Endothelial cell of umbilical vein (primary cell): ENCODE results near the gene TRMT11. TPM values are rescaled to one million over a fixed set of nuclear protein-coding genes. Genes with fewer than 3 reads are reported as not detected.

ENCODE experiments used
- BruUV-seq: library from RNA; stranded (reverse); fragments of 400-500 nt; replicated peaks from 2 replicates; lab custom pipeline; 2021; lab: Mats Ljungman, UMichigan
- CTCF ChIA-PET: fragments of 300-600, 350-600 bp; sonication (Branson Sonifier 250); formaldehyde crosslinking; loops from one replicate; lab custom pipeline; 2021; ENCODE audit warnings: antibody characterized with exemption, inconsistent platforms; lab: Charles Lee
- POLR2A ChIA-PET: fragments of 300-600, 350-600 bp; sonication (Branson Sonifier 250); formaldehyde crosslinking; loops from one replicate; lab custom pipeline; 2021; ENCODE audit warnings: antibody characterized with exemption, inconsistent platforms; lab: Charles Lee
- DNase-seq: peaks from one replicate; pipeline ENCODE4 v3.0.0-alpha.2; 2011; ENCODE audit warnings: low read depth, low spot score
- FAIRE-seq: peaks from 2 replicates; lab custom pipeline; 2011; peaks lifted over from hg19 to GRCh38; lab: Jason Lieb, UNC
- H2AFZ ChIP-seq: 2 replicates; pipeline ENCODE4 v1.6.0; 2012; ENCODE audit warnings: low read depth, low read length, control low read depth, inconsistent platforms
- H3K27ac ChIP-seq: 2 replicates; pipeline ENCODE4 v1.5.1; 2011; ENCODE audit warnings: low read depth, mild to moderate bottlenecking, control low read depth, low read length, moderate library complexity; ENCODE audit not compliant: insufficient read depth
- H3K27me3 ChIP-seq, 2 experiments: 2 replicates each; pipeline versions ENCODE4 v1.6.0 to v1.6.1; 2011; ENCODE audit warnings: low read length in 2 of 2, mixed read lengths in 1 of 2; ENCODE audit not compliant: control insufficient read depth in 2 of 2, insufficient read depth in 2 of 2
- H3K36me3 ChIP-seq, 2 experiments: 2 replicates in 1 of 2; 3 replicates in 1 of 2; pipeline ENCODE4 v1.5.1; 2011; ENCODE audit warnings: low read length in 2 of 2, mild to moderate bottlenecking in 1 of 2, moderate library complexity in 1 of 2; ENCODE audit not compliant: control insufficient read depth in 2 of 2, insufficient read depth in 2 of 2; ENCODE audit errors: extremely low read depth in 1 of 2
- H3K4me1 ChIP-seq: 3 replicates; pipeline ENCODE4 v1.5.1; 2011; ENCODE audit warnings: mild to moderate bottlenecking, low read length; ENCODE audit not compliant: control insufficient read depth, insufficient read depth; ENCODE audit errors: extremely low read depth
- H3K4me2 ChIP-seq: 2 replicates; pipeline ENCODE4 v1.6.1; 2011; ENCODE audit warnings: low read length, control low read depth, mixed read lengths; ENCODE audit not compliant: insufficient read depth
- H3K4me3 ChIP-seq, 3 experiments: fragments of 200-600 bp in 1 of 3; sonication (generic), shearing (Covaris generic) in 1 of 3; replicated peaks in 1 of 3; 2 replicates each; pipeline ENCODE4 v1.5.1; 2011 to 2016; ENCODE audit warnings: control low read depth in 3 of 3, low read length in 3 of 3, mild to moderate bottlenecking in 2 of 3, inconsistent platforms in 1 of 3, low read depth in 1 of 3, moderate library complexity in 1 of 3; ENCODE audit not compliant: insufficient read depth in 1 of 3
- H3K79me2 ChIP-seq: 2 replicates; pipeline ENCODE4 v1.6.0; 2012; ENCODE audit warnings: low read length, inconsistent platforms; ENCODE audit not compliant: control insufficient read depth, insufficient read depth
- H3K9ac ChIP-seq: replicated peaks from 2 replicates; pipeline ENCODE3; 2011; ENCODE audit warnings: low read length, control low read depth; ENCODE audit not compliant: insufficient read depth; ENCODE audit errors: extremely low read depth
- H3K9me1 ChIP-seq: replicated peaks from 3 replicates; pipeline ENCODE4 v1.6.0; 2011; ENCODE audit warnings: mild to moderate bottlenecking, low read length; ENCODE audit not compliant: control insufficient read depth, insufficient read depth; ENCODE audit errors: extremely low read depth
- H3K9me3 ChIP-seq: replicated peaks from 2 replicates; pipeline ENCODE4 v1.5.1; 2012; ENCODE audit warnings: low read length, inconsistent platforms; ENCODE audit not compliant: control insufficient read depth, insufficient read depth
- H4K20me1 ChIP-seq: replicated peaks from 2 replicates; pipeline ENCODE3; 2011; ENCODE audit warnings: mild to moderate bottlenecking, low read length; ENCODE audit not compliant: control insufficient read depth, insufficient read depth; ENCODE audit errors: extremely low read depth
- EZH2 ChIP-seq: IDR thresholded peaks from 2 replicates; pipeline ENCODE4 v1.6.1; 2012; ENCODE audit warnings: borderline replicate concordance, low read depth, mild to moderate bottlenecking, moderate library complexity, low read length, inconsistent platforms; ENCODE audit not compliant: severe bottlenecking
- FOS ChIP-seq: IDR thresholded peaks from 2 replicates; pipeline ENCODE4 v1.6.1; 2011; ENCODE audit warnings: mild to moderate bottlenecking, low read length, moderate library complexity, borderline replicate concordance; ENCODE audit not compliant: insufficient read depth
- GATA2 ChIP-seq: IDR thresholded peaks from 2 replicates; pipeline ENCODE4 v1.7.0; 2011; ENCODE audit warnings: low read depth, mild to moderate bottlenecking, moderate library complexity, mixed read lengths, low read length; ENCODE audit not compliant: insufficient read length, insufficient read depth
- JUN ChIP-seq: IDR thresholded peaks from 2 replicates; pipeline ENCODE4 v1.6.1; 2011; ENCODE audit warnings: borderline replicate concordance, low read depth; ENCODE audit not compliant: insufficient read length, insufficient read depth
- MYC ChIP-seq: IDR thresholded peaks from one replicate; pipeline ENCODE4 v1.6.1; 2011; ENCODE audit warnings: mild to moderate bottlenecking, low read depth, low read length
- POLR2A ChIP-seq: IDR thresholded peaks from 2 replicates; pipeline ENCODE4 v1.6.1; 2012; ENCODE audit warnings: low read depth, mild to moderate bottlenecking, control low read depth, low read length
- POLR2AphosphoS5 ChIP-seq: IDR thresholded peaks from 2 replicates; pipeline ENCODE4 v1.6.1; 2012; ENCODE audit warnings: low read depth, mild to moderate bottlenecking, control low read depth, low read length, moderate library complexity; ENCODE audit not compliant: insufficient read depth
- dilution Hi-C: fragments of 300-500 bp; cut with MboI; formaldehyde crosslinking; loops from one replicate; pipeline ENCODE4 v1.15.0; 2019; ENCODE audit warnings: low sequenced_read_pairs; ENCODE audit not compliant: extremely low pct_ligation_motif_present
- intact Hi-C: fragments of 100-400 bp; cut with micrococcal nuclease; formaldehyde crosslinking; loops from one replicate; pipeline ENCODE4 v1.10.0; 2022
- polyA plus RNA-seq, 4 experiments: library from polyadenylated mRNA; depleted of rRNA in 3 of 4; stranded (reverse) in 3 of 4; unstranded in 1 of 4; fragments of >200 nt; gene quantifications; 2 replicates each; pipeline versions ENCODE4 v1.2.1 to v1.2.3, GENCODE V29; 2011 to 2012; ENCODE audit warnings: missing spikeins in 1 of 4
- total RNA-seq: library from RNA; stranded (reverse); gene quantifications from 2 replicates; pipeline ENCODE4 v1.2.3, GENCODE V29; 2021
- TF ChIP-seq, protein P1 (sequence below), 2 donors: IDR thresholded peaks; 1 replicate in 1 of 2; 2 replicates in 1 of 2; pipeline ENCODE4 v1.5.1; 2011; ENCODE audit warnings: low read length in 2 of 2, mild to moderate bottlenecking in 2 of 2, moderate library complexity in 2 of 2, control low read depth in 1 of 2, inconsistent platforms in 1 of 2, low read depth in 1 of 2; ENCODE audit not compliant: insufficient read depth in 1 of 2; ENCODE audit errors: extremely low read depth in 1 of 2
- TF ChIP-seq, protein P2 (sequence below): IDR thresholded peaks from 2 replicates; pipeline ENCODE4 v1.6.1; 2011; ENCODE audit not compliant: insufficient read depth, insufficient read length

TRMT11 gene
- total and polyA plus RNA-seq, 2 donors (not counting 3 experiments of a cell fraction or from before 2014, with no cell fraction given): 5.1 to 10.7 TPM

DNA sequence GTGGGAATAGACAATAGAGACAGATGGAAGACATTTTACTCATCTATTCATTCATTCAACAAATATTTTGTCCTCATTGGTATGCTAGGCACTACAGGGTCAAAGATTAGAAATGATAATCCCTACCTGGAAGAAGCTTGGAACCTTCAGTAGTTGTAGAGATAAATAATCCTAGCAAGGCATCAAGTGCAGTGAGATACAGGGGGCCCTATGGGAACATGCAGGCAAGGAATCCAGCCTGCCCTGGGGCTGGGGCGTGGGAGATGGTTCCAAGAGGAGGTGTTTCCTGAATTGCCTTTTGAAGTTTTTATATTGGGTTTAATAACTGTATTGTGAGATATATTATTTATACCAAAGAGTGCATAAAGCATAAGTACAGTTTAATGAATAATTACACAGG is 64.5 kb downstream of the TRMT11 start:
- intact Hi-C loops (no loop called here), dilution Hi-C loops (no loop called here)
- Histone ChIP-seq H3K9ac (no peak overlapping the region), H3K9me1 (no peaks in the 10 kb centered on the region), H3K36me3 (peaks cover 0 to 4% of the 10 kb centered on the region in 2 experiments), H2AFZ (no peak overlapping the region), H3K4me3 (no peak overlapping the region), H3K27ac (no peak overlapping the region), H3K4me1 (no peaks in the 10 kb centered on the region), H3K4me2 (no peak overlapping the region), H4K20me1 (no peaks in the 10 kb centered on the region), H3K9me3 (no peaks in the 10 kb centered on the region), H3K79me2 (no peaks in the 10 kb centered on the region), H3K27me3 (no peaks in the 10 kb centered on the region)
- no peak for DNase-seq
- ChIA-PET POLR2A (no interaction called here), CTCF (no interaction called here)
- TF ChIP-seq POLR2A (no peak), JUN (no peak), MYC (no peak), POLR2AphosphoS5 (no peak), GATA2 (no peak), FOS (no peak), EZH2 (no peak)
- TF ChIP-seq, protein P1, sequence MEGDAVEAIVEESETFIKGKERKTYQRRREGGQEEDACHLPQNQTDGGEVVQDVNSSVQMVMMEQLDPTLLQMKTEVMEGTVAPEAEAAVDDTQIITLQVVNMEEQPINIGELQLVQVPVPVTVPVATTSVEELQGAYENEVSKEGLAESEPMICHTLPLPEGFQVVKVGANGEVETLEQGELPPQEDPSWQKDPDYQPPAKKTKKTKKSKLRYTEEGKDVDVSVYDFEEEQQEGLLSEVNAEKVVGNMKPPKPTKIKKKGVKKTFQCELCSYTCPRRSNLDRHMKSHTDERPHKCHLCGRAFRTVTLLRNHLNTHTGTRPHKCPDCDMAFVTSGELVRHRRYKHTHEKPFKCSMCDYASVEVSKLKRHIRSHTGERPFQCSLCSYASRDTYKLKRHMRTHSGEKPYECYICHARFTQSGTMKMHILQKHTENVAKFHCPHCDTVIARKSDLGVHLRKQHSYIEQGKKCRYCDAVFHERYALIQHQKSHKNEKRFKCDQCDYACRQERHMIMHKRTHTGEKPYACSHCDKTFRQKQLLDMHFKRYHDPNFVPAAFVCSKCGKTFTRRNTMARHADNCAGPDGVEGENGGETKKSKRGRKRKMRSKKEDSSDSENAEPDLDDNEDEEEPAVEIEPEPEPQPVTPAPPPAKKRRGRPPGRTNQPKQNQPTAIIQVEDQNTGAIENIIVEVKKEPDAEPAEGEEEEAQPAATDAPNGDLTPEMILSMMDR (IDR thresholded peaks at IDR 0.05; ENCODE audit: extremely low read depth in 1 of 2, insufficient read depth in 1 of 2, low read depth in 1 of 2, low read length in 2 of 2): no peak
- TF ChIP-seq, protein P2, sequence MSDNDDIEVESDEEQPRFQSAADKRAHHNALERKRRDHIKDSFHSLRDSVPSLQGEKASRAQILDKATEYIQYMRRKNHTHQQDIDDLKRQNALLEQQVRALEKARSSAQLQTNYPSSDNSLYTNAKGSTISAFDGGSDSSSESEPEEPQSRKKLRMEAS: no peak
- BruUV-seq: no TSS peak
- FAIRE-seq: no peak
